T-cell (primary cell): ENCODE measurements around the gene STYXL1. TPM values are rescaled to one million over a fixed set of nuclear protein-coding genes. Genes with fewer than 3 reads are reported as not detected.

Experiments
- ATAC-seq, 4 experiments: fragments of 200-7000 bp in 3 of 4; fragments of 150-1000 bp in 1 of 4; cut with Tn5 transposase; replicated peaks in 1 of 4; 1 replicate in 3 of 4; 2 replicates in 1 of 4; pipeline ENCODE4 v1.10.0; 2021; ENCODE audit warnings: moderate library complexity in 3 of 4, mild to moderate bottlenecking in 2 of 4, moderate number of reproducible peaks in 1 of 4
- CTCF ChIA-PET, 2 donors: fragments of 300-600 bp; sonication (Branson Sonifier 250); formaldehyde crosslinking; loops; one replicate each; lab custom pipeline; 2022; ENCODE audit warnings: antibody characterized with exemption in 2 of 2; lab: Charles Lee
- POLR2A ChIA-PET, 2 donors: fragments of 300-600 bp; sonication (Branson Sonifier 250); formaldehyde crosslinking; loops; one replicate each; lab custom pipeline; 2022; ENCODE audit warnings: antibody characterized with exemption in 2 of 2; lab: Charles Lee
- DNase-seq, 35 experiments: peaks; one replicate each; pipeline versions ENCODE4 v3.0.0 to v3.0.0-alpha.2; 2013 to 2023
- H3K27ac ChIP-seq: one replicate; pipeline ENCODE4 v1.5.1; 2013; ENCODE audit warnings: low read length
- H3K27me3 ChIP-seq, 2 experiments: replicated peaks in 1 of 2; 1 replicate in 1 of 2; 2 replicates in 1 of 2; pipeline versions ENCODE4 v1.6.1 to v1.7.0; 2013; ENCODE audit warnings: low read length in 1 of 2, mixed read lengths in 1 of 2; ENCODE audit not compliant: control insufficient read depth in 2 of 2, insufficient read depth in 2 of 2; ENCODE audit errors: extremely low read depth in 1 of 2
- H3K36me3 ChIP-seq, 2 donors: 1 replicate in 1 of 2; 2 replicates in 1 of 2; pipeline versions ENCODE4 v1.6.1 to v1.7.0; 2013; ENCODE audit warnings: low read length in 1 of 2; ENCODE audit not compliant: control insufficient read depth in 2 of 2, insufficient read depth in 1 of 2; ENCODE audit errors: extremely low read depth in 1 of 2
- H3K4me1 ChIP-seq, 2 experiments: 1 replicate in 1 of 2; 2 replicates in 1 of 2; pipeline versions ENCODE4 v1.6.1 to v1.7.0; 2013; ENCODE audit warnings: low read length in 2 of 2, mixed read lengths in 1 of 2; ENCODE audit not compliant: insufficient read depth in 2 of 2, control insufficient read depth in 1 of 2; ENCODE audit errors: extremely low read depth in 1 of 2
- H3K4me3 ChIP-seq, 2 donors: 1 replicate in 1 of 2; 2 replicates in 1 of 2; pipeline versions ENCODE4 v1.5.1 to v1.7.0; 2013; ENCODE audit warnings: mild to moderate bottlenecking in 2 of 2, low read length in 1 of 2, moderate library complexity in 1 of 2; ENCODE audit not compliant: control insufficient read depth in 1 of 2; ENCODE audit errors: extremely low read depth in 1 of 2
- H3K9me3 ChIP-seq: 2 replicates; pipeline ENCODE4 v1.7.0; 2013
- H3K27ac Mint-ChIP-seq, 2 donors: one replicate each; pipeline ENCODE4 v1.8.0; 2020 to 2021; ENCODE audit warnings: mild to moderate bottlenecking in 2 of 2, mixed read lengths in 2 of 2
- H3K27me3 Mint-ChIP-seq, 2 donors: one replicate each; pipeline ENCODE4 v1.8.0; 2021 to 2022; ENCODE audit warnings: mixed read lengths in 2 of 2
- H3K36me3 Mint-ChIP-seq: one replicate; pipeline ENCODE4 v1.8.0; 2021; ENCODE audit warnings: mixed read lengths
- H3K4me1 Mint-ChIP-seq, 3 donors: one replicate each; pipeline ENCODE4 v1.8.0; 2020 to 2022; ENCODE audit warnings: mixed read lengths in 3 of 3, mild to moderate bottlenecking in 1 of 3
- H3K4me3 Mint-ChIP-seq, 3 donors: one replicate each; pipeline ENCODE4 v1.8.0; 2020 to 2022; ENCODE audit warnings: mild to moderate bottlenecking in 3 of 3, mixed read lengths in 3 of 3, moderate library complexity in 3 of 3
- H3K9me3 Mint-ChIP-seq, 3 donors: one replicate each; pipeline ENCODE4 v1.8.0; 2020 to 2022; ENCODE audit warnings: mixed read lengths in 3 of 3
- WGBS: methylation state at CpG from one replicate; pipeline ENCODE4 v1.1.5; 2013; ENCODE audit warnings: missing lambda C conversion rate; ENCODE audit not compliant: insufficient coverage; 5-methylcytosine and 5-hydroxymethylcytosine counted together
- total RNA-seq, 35 experiments: library from RNA in 6 of 35; stranded (reverse) in 6 of 35; fragments of 120-200 nt in 1 of 35; gene quantifications; one replicate each; pipeline versions ENCODE4 v1.2.1 to v1.2.4 and lab custom pipeline; 2013 to 2026

Gene STYXL1
- total RNA-seq, 5 donors from 2014 or later (not counting 1 experiment from before 2014, with no cell fraction given), result 12.9 to 21.9 (median 18.9) TPM

DNA sequence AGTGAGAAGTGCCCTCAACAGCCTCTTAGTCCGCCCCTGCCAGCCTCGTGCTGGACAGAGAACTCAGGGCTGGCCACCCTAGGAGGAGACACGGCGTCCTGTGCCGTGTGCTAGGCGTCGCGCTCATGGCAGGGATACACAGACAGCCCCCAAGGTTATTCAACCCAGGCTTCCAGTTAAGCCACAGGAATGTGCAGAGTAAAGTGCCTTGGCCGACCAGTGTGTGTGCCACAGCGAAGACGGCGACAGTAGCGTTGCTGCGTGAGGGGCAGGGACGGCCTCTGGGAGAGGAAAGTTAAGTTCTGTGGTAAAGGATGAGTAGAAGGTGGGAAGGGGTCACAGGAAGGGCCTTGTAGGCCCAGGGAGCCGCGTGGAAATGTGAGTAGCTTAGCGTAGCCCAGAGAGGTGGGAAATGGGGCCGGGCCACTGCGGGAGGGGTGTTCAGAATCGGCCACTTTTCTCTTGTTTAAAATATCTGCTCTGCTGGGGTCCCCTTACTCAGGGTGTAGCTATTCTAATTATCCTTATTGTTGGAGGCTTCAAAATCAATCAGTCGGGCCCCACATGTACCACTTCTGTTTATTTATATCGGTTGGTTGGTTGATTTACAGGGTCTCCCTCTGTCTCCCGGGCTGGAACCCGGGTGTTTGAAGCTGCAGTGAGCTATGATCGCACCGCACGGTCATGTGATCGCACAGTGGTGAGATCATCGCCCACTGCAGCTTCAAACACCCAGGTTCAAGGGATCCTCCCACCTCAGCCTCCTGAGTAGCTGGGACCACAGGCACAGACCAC is 77.9 kb downstream of the STYXL1 start:
- no peak overlapping the region for H3K4me3 ChIP-seq
- ATAC-seq (no peak), DNase-seq (no peak)
- Mint-ChIP-seq H3K4me1 (peaks cover 0 to 6% (median 0%) of the 10 kb centered on the region in 3 donors), H3K9me3 (no peaks in the 10 kb centered on the region), H3K36me3 (peaks cover 31% of the 10 kb centered on the region), H3K4me3 (no peak overlapping the region), H3K27ac (peak overlapping the region in 1 of 2 donors; percentile 39), H3K27me3 (no peaks in the 10 kb centered on the region)
- no peaks in the 10 kb centered on the region for H3K27me3 ChIP-seq
- no peaks in the 10 kb centered on the region for H3K4me1 ChIP-seq
- WGBS, result 97% methylated on average over 28 of the region's 30 CpGs
- POLR2A ChIA-PET, result no interaction called here
- no peaks in the 10 kb centered on the region for H3K9me3 ChIP-seq
- CTCF ChIA-PET, result interaction anchor here in 1 of 2 donors (0.7 kb wide), 1 partner anchor 128 kb away, joined by 3 read pairs; no protein-coding TSS in a partner anchor
- H3K36me3 ChIP-seq, result peaks cover 17 to 22% of the 10 kb centered on the region in 2 donors
- H3K27ac ChIP-seq, result no peak overlapping the region

- H3K36me3 ChIP-seq, result peaks cover 17 to 25% of the 10 kb centered on the region in 2 donors
- Mint-ChIP-seq H3K4me3 (no peak overlapping the region), H3K4me1 (peaks cover 0 to 6% (median 0%) of the 10 kb centered on the region in 3 donors), H3K36me3 (peaks cover 30% of the 10 kb centered on the region), H3K9me3 (no peaks in the 10 kb centered on the region), H3K27ac (no peak overlapping the region), H3K27me3 (no peaks in the 10 kb centered on the region)
- WGBS, result 94% methylated on average over 12 of the region's 13 CpGs
- ChIA-PET CTCF (no interaction called here), POLR2A (no interaction called here)
- DNase-seq, result no peak
- no peak for ATAC-seq
- no peak overlapping the region for H3K4me3 ChIP-seq
- H3K27ac ChIP-seq, result no peak overlapping the region
- no peaks in the 10 kb centered on the region for H3K27me3 ChIP-seq
- H3K9me3 ChIP-seq, result no peaks in the 10 kb centered on the region
- no peaks in the 10 kb centered on the region for H3K4me1 ChIP-seq
These were observed 78.6 kb downstream of the STYXL1 start for GRCh38 chr7:75969182-75969581.

DNA sequence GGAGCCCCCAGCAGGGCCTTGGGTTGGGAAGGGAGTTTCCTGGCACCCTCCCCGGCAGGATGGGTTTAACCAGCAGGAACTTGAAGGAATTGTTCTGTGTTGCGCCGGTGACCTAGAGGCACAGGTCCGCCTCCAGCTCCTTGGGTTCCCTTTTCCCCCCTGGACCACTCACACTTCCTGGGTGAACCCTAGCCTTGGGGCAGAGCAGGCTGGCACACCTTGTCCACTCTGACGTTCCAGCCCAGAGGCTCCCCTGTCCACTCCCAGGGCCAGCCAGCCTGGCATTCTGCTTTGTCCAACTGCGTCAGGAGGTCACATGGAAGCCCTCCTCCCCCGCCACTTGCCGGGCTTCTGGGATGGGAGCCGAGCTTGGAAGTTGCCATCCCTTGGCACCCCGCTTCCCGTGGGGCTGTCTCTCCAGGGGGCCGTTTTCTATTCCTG is 79.2 kb downstream of the STYXL1 start:
- 98% methylated on average over 11 of the region's 12 CpGs for WGBS
- Histone ChIP-seq H3K9me3 (no peaks in the 10 kb centered on the region), H3K27ac (no peak overlapping the region), H3K4me1 (no peaks in the 10 kb centered on the region), H3K36me3 (peaks cover 17 to 23% of the 10 kb centered on the region in 2 donors), H3K4me3 (no peak overlapping the region), H3K27me3 (no peaks in the 10 kb centered on the region)
- Mint-ChIP-seq H3K27me3 (no peaks in the 10 kb centered on the region), H3K4me3 (no peak overlapping the region), H3K36me3 (peaks cover 25% of the 10 kb centered on the region), H3K4me1 (peaks cover 0 to 6% (median 0%) of the 10 kb centered on the region in 3 donors), H3K9me3 (no peaks in the 10 kb centered on the region), H3K27ac (no peak overlapping the region)
- no peak for DNase-seq
- CTCF ChIA-PET, result no interaction called here
- ATAC-seq, result no peak
- POLR2A ChIA-PET, result no interaction called here

GRCh38 chr7:75968012-75968411 is 79.8 kb downstream of the STYXL1 start:
- ATAC-seq, result no peak
- WGBS, result 83% methylated on average over 10 of the region's 10 CpGs
- H3K4me1 ChIP-seq, result no peaks in the 10 kb centered on the region
- ChIA-PET CTCF (no interaction called here), POLR2A (no interaction called here)
- H3K27ac Mint-ChIP-seq, result no peak overlapping the region
- no peak for DNase-seq
- peaks cover 0 to 6% (median 2%) of the 10 kb centered on the region in 3 donors for H3K4me1 Mint-ChIP-seq
- peaks cover 29% of the 10 kb centered on the region for H3K36me3 Mint-ChIP-seq
- H3K4me3 Mint-ChIP-seq, result no peak overlapping the region
- H3K4me3 ChIP-seq, result no peak overlapping the region
- H3K9me3 ChIP-seq, result no peaks in the 10 kb centered on the region
- H3K36me3 ChIP-seq, result peaks cover 17 to 21% of the 10 kb centered on the region in 2 donors
- H3K27ac ChIP-seq, result no peak overlapping the region
- H3K27me3 Mint-ChIP-seq, result no peaks in the 10 kb centered on the region
- H3K9me3 Mint-ChIP-seq, result no peaks in the 10 kb centered on the region
- H3K27me3 ChIP-seq, result no peaks in the 10 kb centered on the region

- CTCF ChIA-PET, result no interaction called here
- POLR2A ChIA-PET, result no interaction called here
- H3K4me1 Mint-ChIP-seq, result peaks cover 0 to 6% (median 2%) of the 10 kb centered on the region in 3 donors
- no peaks in the 10 kb centered on the region for H3K27me3 Mint-ChIP-seq
- Histone ChIP-seq H3K36me3 (peaks cover 17 to 20% of the 10 kb centered on the region in 2 donors), H3K27me3 (no peaks in the 10 kb centered on the region), H3K9me3 (no peaks in the 10 kb centered on the region), H3K4me1 (no peaks in the 10 kb centered on the region), H3K27ac (no peak overlapping the region), H3K4me3 (no peak overlapping the region)
- DNase-seq (no peak), ATAC-seq (no peak)
- no peaks in the 10 kb centered on the region for H3K9me3 Mint-ChIP-seq
- peaks cover 34% of the 10 kb centered on the region for H3K36me3 Mint-ChIP-seq
- H3K27ac Mint-ChIP-seq, result no peak overlapping the region
- 86% methylated on average over 9 of the region's 13 CpGs for WGBS
- H3K4me3 Mint-ChIP-seq, result no peak overlapping the region
These were observed 80.3 kb downstream of the STYXL1 start for GRCh38 chr7:75967487-75967997.

- Mint-ChIP-seq H3K36me3 (peaks cover 31% of the 10 kb centered on the region), H3K9me3 (no peaks in the 10 kb centered on the region), H3K4me1 (peaks cover 0 to 6% (median 2%) of the 10 kb centered on the region in 3 donors), H3K4me3 (no peak overlapping the region), H3K27me3 (no peaks in the 10 kb centered on the region), H3K27ac (no peak overlapping the region)
- no peaks in the 10 kb centered on the region for H3K4me1 ChIP-seq
- H3K9me3 ChIP-seq, result no peaks in the 10 kb centered on the region
- ChIA-PET POLR2A (no interaction called here), CTCF (no interaction called here)
- DNase-seq (no peak), ATAC-seq (no peak)
- H3K27me3 ChIP-seq, result no peaks in the 10 kb centered on the region
- peaks cover 17 to 21% of the 10 kb centered on the region in 2 donors for H3K36me3 ChIP-seq
- H3K4me3 ChIP-seq, result no peak overlapping the region
- 100% methylated on average over 4 of the region's 11 CpGs for WGBS
- no peak overlapping the region for H3K27ac ChIP-seq
These were observed 80.7 kb downstream of the STYXL1 start for GRCh38 chr7:75967055-75967454.
